WTC11 (cell line): Measurements from ENCODE around the gene FAM241A. TPM values are rescaled to one million over a fixed set of nuclear protein-coding genes. Genes with fewer than 3 reads are reported as not detected.

Source experiments
- ATAC-seq: fragments of 200-7000 bp; cut with Tn5 transposase; 2 replicates; pipeline ENCODE4 v1.10.0; 2021; ENCODE audit warnings: mild to moderate bottlenecking, moderate library complexity
- CTCF ChIA-PET: fragments of 300-600 bp; sonication (Branson Sonifier 250); formaldehyde crosslinking; loops from one replicate; lab custom pipeline; 2021; ENCODE audit warnings: antibody characterized with exemption; lab: Charles Lee
- POLR2A ChIA-PET: fragments of 350-600 bp; sonication (Branson Sonifier 250); formaldehyde crosslinking; loops from one replicate; lab custom pipeline; 2021; ENCODE audit warnings: antibody characterized with exemption; lab: Charles Lee
- DNase-seq: peaks from one replicate; pipeline ENCODE4 v3.0.0; 2021; ENCODE audit warnings: low spot score
- H3K27ac Mint-ChIP-seq: 2 replicates; pipeline ENCODE4 v1.8.0; 2021; ENCODE audit warnings: mixed read lengths
- H3K27me3 Mint-ChIP-seq: 2 replicates; pipeline ENCODE4 v1.8.0; 2021; ENCODE audit warnings: low read depth, mild to moderate bottlenecking, moderate library complexity, mixed read lengths
- H3K36me3 Mint-ChIP-seq: 2 replicates; pipeline ENCODE4 v1.8.0; 2021; ENCODE audit warnings: mixed read lengths
- H3K4me1 Mint-ChIP-seq: 2 replicates; pipeline ENCODE4 v1.8.0; 2022; ENCODE audit warnings: mixed read lengths
- H3K4me3 Mint-ChIP-seq: 2 replicates; pipeline ENCODE4 v1.8.0; 2021; ENCODE audit warnings: mild to moderate bottlenecking, moderate library complexity, mixed read lengths
- H3K9me3 Mint-ChIP-seq: 2 replicates; pipeline ENCODE4 v1.8.0; 2021; ENCODE audit warnings: mixed read lengths
- CREB1 ChIP-seq: sonication (generic); formaldehyde crosslinking; IDR thresholded peaks from 2 replicates; pipeline ENCODE4 v1.8.0; 2023; ENCODE audit warnings: mild to moderate bottlenecking, missing genetic modification reagents
- E2F1 ChIP-seq: sonication (generic); formaldehyde crosslinking; IDR thresholded peaks from 2 replicates; pipeline ENCODE4 v1.8.0; 2022; ENCODE audit warnings: mild to moderate bottlenecking, missing genetic modification reagents
- E2F4 ChIP-seq: sonication (generic); formaldehyde crosslinking; IDR thresholded peaks from 2 replicates; pipeline ENCODE4 v1.8.1; 2022; ENCODE audit warnings: low read depth, mild to moderate bottlenecking, moderate library complexity, missing genetic modification reagents, borderline replicate concordance
- E2F5 ChIP-seq: sonication (generic); formaldehyde crosslinking; IDR thresholded peaks from 2 replicates; pipeline ENCODE4 v1.8.1; 2022; ENCODE audit warnings: mild to moderate bottlenecking, moderate library complexity, missing genetic modification reagents
- ETV6 ChIP-seq: sonication (generic); formaldehyde crosslinking; IDR thresholded peaks from 2 replicates; pipeline ENCODE4 v1.8.1; 2022; ENCODE audit warnings: mild to moderate bottlenecking, missing genetic modification reagents
- GABPB1 ChIP-seq: sonication (generic); formaldehyde crosslinking; IDR thresholded peaks from 2 replicates; pipeline ENCODE4 v1.8.1; 2023; ENCODE audit warnings: mild to moderate bottlenecking, missing genetic modification reagents
- NFATC4 ChIP-seq: fragments of 250-450 bp; sonication (Bioruptor Pico); IDR thresholded peaks from 2 replicates; pipeline ENCODE4 v1.9.0; 2021; ENCODE audit warnings: mild to moderate bottlenecking
- RELA ChIP-seq: sonication (generic); formaldehyde crosslinking; IDR thresholded peaks from 2 replicates; pipeline ENCODE4 v1.8.1; 2022; ENCODE audit warnings: missing genetic modification reagents, mild to moderate bottlenecking, borderline replicate concordance
- SMAD4 ChIP-seq: sonication (generic); formaldehyde crosslinking; IDR thresholded peaks from 2 replicates; pipeline ENCODE4 v1.8.0; 2022; ENCODE audit warnings: mild to moderate bottlenecking, missing genetic modification reagents
- TCF7 ChIP-seq: sonication (generic); formaldehyde crosslinking; IDR thresholded peaks from 2 replicates; pipeline ENCODE4 v1.8.0; 2022; ENCODE audit warnings: mild to moderate bottlenecking, low read depth, missing genetic modification reagents, moderate library complexity
- ZBTB43 ChIP-seq: sonication (generic); formaldehyde crosslinking; IDR thresholded peaks from 2 replicates; pipeline ENCODE4 v1.8.1; 2023; ENCODE audit warnings: mild to moderate bottlenecking, missing genetic modification reagents
- ZNF263 ChIP-seq: sonication (generic); formaldehyde crosslinking; IDR thresholded peaks from 2 replicates; pipeline ENCODE4 v1.8.1; 2022; ENCODE audit warnings: low read depth, mild to moderate bottlenecking, moderate library complexity, missing genetic modification reagents
- total RNA-seq: library from RNA; stranded (reverse); gene quantifications from 3 replicates; pipeline ENCODE4 v1.2.3, GENCODE V29; 2021
- TF ChIP-seq, protein P1 (sequence below): fragments of 250-450 bp; sonication (Bioruptor Pico); conservative IDR thresholded peaks from 2 replicates; pipeline ENCODE4 v1.9.0; 2021; ENCODE audit warnings: mild to moderate bottlenecking
- TF ChIP-seq, protein P2 (sequence below): sonication (generic); formaldehyde crosslinking; conservative IDR thresholded peaks from 2 replicates; pipeline ENCODE4 v1.8.1; 2022; ENCODE audit warnings: mild to moderate bottlenecking, missing genetic modification reagents
- TF ChIP-seq, protein P3 (sequence below): sonication (generic); formaldehyde crosslinking; IDR thresholded peaks from 2 replicates; pipeline ENCODE4 v1.8.0; 2022; ENCODE audit warnings: mild to moderate bottlenecking, missing genetic modification reagents
- TF ChIP-seq, protein P4 (sequence below): fragments of 250-450 bp; sonication (Bioruptor Pico); IDR thresholded peaks from 2 replicates; pipeline ENCODE4 v1.9.0; 2021; ENCODE audit warnings: mild to moderate bottlenecking

FAM241A gene
- total RNA-seq, 1 experiment from 2014 or later: 0.22 TPM

- TF ChIP-seq, protein P1, sequence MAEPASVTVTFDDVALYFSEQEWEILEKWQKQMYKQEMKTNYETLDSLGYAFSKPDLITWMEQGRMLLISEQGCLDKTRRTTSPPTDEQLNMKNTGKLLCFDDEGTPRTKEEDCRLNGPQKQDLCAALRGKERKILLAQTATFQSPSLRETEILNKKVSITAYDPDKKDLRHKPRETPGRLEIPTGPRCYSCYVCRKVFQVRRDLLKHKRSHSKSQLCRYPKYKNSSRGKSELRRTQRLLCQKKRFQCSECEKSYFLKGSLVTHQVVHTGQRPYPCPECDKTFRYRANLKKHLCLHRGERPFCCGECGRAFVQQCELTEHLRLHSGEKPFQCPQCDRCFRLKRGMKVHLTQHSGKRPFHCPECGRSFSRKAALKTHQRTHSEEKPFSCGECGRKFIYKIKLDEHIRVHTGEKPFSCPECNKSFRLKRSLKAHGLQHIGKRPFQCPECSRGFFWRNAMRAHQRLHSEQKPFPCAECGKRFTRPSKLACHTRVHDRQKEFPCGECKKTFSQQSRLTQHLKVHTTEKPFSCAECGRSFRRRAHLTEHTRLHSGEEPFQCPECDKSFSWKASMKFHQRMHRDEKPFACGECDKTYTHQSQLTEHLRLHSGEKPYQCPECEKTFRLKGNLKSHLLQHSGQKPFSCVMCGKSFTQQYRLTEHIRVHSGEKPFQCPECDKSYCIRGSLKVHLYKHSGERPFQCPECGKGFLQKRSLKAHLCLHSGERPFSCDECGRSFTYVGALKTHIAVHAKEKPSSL (CRISPR knock-in tag): no peak
- TF ChIP-seq E2F1 (CRISPR knock-in tag): no peak
- TF ChIP-seq CREB1 (CRISPR knock-in tag): no peak
- no peak for TF ChIP-seq SMAD4 (CRISPR knock-in tag)
- TF ChIP-seq RELA (CRISPR knock-in tag): no peak
- TF ChIP-seq E2F4 (CRISPR knock-in tag): no peak
- TF ChIP-seq E2F5: no peak
- TF ChIP-seq, protein P2, sequence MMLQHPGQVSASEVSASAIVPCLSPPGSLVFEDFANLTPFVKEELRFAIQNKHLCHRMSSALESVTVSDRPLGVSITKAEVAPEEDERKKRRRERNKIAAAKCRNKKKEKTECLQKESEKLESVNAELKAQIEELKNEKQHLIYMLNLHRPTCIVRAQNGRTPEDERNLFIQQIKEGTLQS: no peak
- no peak for TF ChIP-seq TCF7 (CRISPR knock-in tag)
- ATAC-seq (no peak), DNase-seq (no peak)
- Mint-ChIP-seq H3K27me3 (no peaks in the 10 kb centered on the region), H3K36me3 (no peaks in the 10 kb centered on the region), H3K9me3 (no peaks in the 10 kb centered on the region), H3K27ac (no peak overlapping the region), H3K4me3 (no peak overlapping the region), H3K4me1 (no peaks in the 10 kb centered on the region)
- POLR2A ChIA-PET: no interaction called here
- CTCF ChIA-PET: interaction anchor here (1.8 kb wide), 1 partner anchor 10 kb away, joined by 5 read pairs; no protein-coding TSS in a partner anchor
Observed at GRCh38 chr4:112109360-112110058, 35.7 kb upstream of the FAM241A start.

DNA sequence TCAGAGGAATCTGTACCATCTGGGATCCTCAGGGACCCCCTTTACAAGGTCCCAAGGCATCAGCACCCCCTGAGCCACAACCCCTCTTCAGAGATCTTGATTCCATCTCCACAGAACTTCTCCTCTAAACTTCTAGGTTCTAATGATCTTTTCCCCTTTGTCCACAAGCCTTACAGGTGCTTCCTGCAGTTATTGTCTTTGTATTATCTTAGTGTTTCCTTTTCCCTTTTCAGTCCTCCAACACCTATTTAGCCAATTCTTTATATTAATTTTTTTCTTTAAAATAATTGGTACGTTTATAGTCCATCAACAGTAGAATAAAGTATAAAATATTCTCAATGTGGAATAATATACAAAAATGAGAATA is 35.2 kb upstream of the FAM241A start:
- H3K9me3 Mint-ChIP-seq: no peaks in the 10 kb centered on the region
- H3K4me1 Mint-ChIP-seq: no peaks in the 10 kb centered on the region
- POLR2A ChIA-PET: no interaction called here
- ATAC-seq: no peak
- no peak for DNase-seq
- CTCF ChIA-PET: no interaction called here
- H3K4me3 Mint-ChIP-seq: no peak overlapping the region
- TF ChIP-seq ETV6 (CRISPR knock-in tag) (no peak), NFATC4 (CRISPR knock-in tag) (no peak), ZBTB43 (CRISPR knock-in tag) (no peak), GABPB1 (CRISPR knock-in tag) (no peak), ZNF263 (CRISPR knock-in tag) (no peak)
- TF ChIP-seq, protein P3, sequence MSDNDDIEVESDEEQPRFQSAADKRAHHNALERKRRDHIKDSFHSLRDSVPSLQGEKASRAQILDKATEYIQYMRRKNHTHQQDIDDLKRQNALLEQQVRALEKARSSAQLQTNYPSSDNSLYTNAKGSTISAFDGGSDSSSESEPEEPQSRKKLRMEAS (CRISPR knock-in tag): no peak
- TF ChIP-seq, protein P1 (CRISPR knock-in tag): no peak
- TF ChIP-seq, protein P4, sequence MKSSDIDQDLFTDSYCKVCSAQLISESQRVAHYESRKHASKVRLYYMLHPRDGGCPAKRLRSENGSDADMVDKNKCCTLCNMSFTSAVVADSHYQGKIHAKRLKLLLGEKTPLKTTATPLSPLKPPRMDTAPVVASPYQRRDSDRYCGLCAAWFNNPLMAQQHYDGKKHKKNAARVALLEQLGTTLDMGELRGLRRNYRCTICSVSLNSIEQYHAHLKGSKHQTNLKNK (CRISPR knock-in tag): no peak
- no peaks in the 10 kb centered on the region for H3K27me3 Mint-ChIP-seq
- H3K27ac Mint-ChIP-seq: no peak overlapping the region
- H3K36me3 Mint-ChIP-seq: no peaks in the 10 kb centered on the region
